Measurements from ENCODE around the gene FFAR3.

FFAR3 gene

GRCh38 chr19:35380450-35381124 is 22.3 kb downstream of the FFAR3 start:
- H3K4me3 ChIP-seq (ENCODE audit: control insufficient read depth, low read depth, low read length) = no peak overlapping the region
- no peak for TF ChIP-seq CTCF (IDR thresholded peaks at IDR 0.05; ENCODE audit: control insufficient read depth, insufficient read depth, low read depth, low read length, missing control alignments)
- DNase-seq (ENCODE audit: low read depth) = no peak

DNA sequence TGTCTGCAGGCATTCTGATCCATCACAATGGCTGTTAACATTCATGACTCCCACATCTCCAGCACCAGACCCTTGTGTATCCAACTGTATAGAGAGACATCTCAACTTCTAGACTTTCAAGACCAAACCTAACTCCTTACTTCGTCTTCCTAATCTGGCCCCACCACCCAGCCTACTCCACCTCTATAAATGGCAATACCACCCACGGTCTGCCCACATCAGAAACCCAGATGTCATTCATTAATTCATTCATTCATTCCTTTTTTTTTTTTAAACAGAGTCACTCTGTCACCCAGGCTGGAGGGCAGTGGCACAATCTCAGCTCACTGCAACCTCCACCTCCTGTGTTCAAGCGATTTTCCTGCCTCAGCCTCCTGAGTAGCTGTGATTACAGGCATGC is 23.1 kb downstream of the FFAR3 start:
- H3K4me3 ChIP-seq (ENCODE audit: control insufficient read depth, low read depth, low read length) = no peak overlapping the region
- DNase-seq (ENCODE audit: low read depth) = no peak
- TF ChIP-seq CTCF (IDR thresholded peaks at IDR 0.05; ENCODE audit: control insufficient read depth, insufficient read depth, low read depth, low read length, missing control alignments) = no peak

DNA sequence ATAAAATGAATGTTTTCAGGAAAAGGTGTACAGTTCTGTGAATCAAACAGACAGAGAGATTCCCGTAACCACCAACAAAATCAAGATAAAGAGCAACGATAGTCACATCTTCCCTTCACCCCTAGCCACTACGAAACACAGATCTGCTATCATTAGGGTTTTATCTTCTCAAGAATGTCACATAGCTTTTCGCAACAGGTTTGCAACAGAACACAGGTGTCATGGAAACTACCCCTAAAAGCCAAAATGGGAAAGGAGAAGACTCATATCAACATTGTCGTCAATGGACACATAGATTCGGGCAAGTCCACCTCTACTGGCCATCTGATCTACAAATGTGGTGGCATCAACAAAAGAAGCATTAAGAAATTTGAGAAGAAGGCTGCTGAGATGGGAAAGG is 23.7 kb downstream of the FFAR3 start:
- DNase-seq (ENCODE audit: low read depth) = no peak
- no peak for TF ChIP-seq CTCF (IDR thresholded peaks at IDR 0.05; ENCODE audit: control insufficient read depth, insufficient read depth, low read depth, low read length, missing control alignments)
- no peak overlapping the region for H3K4me3 ChIP-seq (ENCODE audit: control insufficient read depth, low read depth, low read length)

- no peak overlapping the region for H3K4me3 ChIP-seq (ENCODE audit: control insufficient read depth, low read depth, low read length)
- no peak for TF ChIP-seq CTCF (IDR thresholded peaks at IDR 0.05; ENCODE audit: control insufficient read depth, insufficient read depth, low read depth, low read length, missing control alignments)
- no peak for DNase-seq (ENCODE audit: low read depth)
Observed at GRCh38 chr19:35383536-35383935, 25.3 kb downstream of the FFAR3 start.

- DNase-seq (ENCODE audit: low read depth) = no peak
- no peak overlapping the region for H3K4me3 ChIP-seq (ENCODE audit: control insufficient read depth, low read depth, low read length)
- no peak for TF ChIP-seq CTCF (IDR thresholded peaks at IDR 0.05; ENCODE audit: control insufficient read depth, insufficient read depth, low read depth, low read length, missing control alignments)
Observed at GRCh38 chr19:35388277-35389054, 30.2 kb downstream of the FFAR3 start.

DNA sequence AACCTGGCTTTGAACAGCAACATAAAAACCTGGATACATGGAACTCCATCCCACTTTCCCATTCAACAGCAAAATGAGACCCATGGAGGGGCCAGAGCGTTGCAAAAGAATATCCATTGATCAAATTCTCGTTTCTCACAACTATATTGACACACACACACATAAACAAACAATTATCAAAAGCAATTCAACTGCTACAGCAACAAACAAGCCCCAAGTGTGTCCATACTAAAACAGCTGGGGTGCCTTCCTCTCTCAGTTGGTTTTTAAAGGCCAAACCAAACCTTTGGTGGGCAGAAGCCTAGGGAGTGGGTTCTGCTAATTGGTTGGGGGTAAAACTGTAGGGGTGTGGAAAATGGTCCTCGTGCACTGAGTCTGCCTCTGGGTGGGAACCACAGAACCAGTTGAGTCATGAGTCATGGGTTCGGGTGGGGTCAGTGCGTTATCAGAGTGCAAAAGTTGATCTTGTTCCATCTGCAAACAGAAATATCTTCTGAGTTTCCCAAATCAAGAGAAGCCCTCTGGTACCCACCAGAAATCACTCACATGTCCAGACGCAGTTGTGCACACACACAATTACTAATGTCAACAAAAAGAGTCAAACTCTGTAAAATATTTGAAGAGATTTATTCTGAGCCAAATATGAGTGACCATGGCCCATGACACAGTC is 31.1 kb downstream of the FFAR3 start:
- TF ChIP-seq CTCF (IDR thresholded peaks at IDR 0.05; ENCODE audit: control insufficient read depth, insufficient read depth, low read depth, low read length, missing control alignments) = no peak
- DNase-seq (ENCODE audit: low read depth) = no peak
- H3K4me3 ChIP-seq (ENCODE audit: control insufficient read depth, low read depth, low read length) = no peak overlapping the region

All from AG09309 (cell line).